IMR-90 (cell line): ENCODE data around the gene NAA60. TPM values are rescaled to one million over a fixed set of nuclear protein-coding genes. Genes with fewer than 3 reads are reported as not detected.

Experiments
- ATAC-seq: fragments of 200-7000 bp; cut with Tn5 transposase; 2 replicates; pipeline ENCODE4 v1.9.1; 2020; ENCODE audit warnings: low read depth, mild to moderate bottlenecking, moderate library complexity
- BruUV-seq: library from RNA; stranded (reverse); fragments of 400-500 nt; replicated peaks from 2 replicates; lab custom pipeline; 2021; lab: Mats Ljungman, UMichigan
- CTCF ChIA-PET: fragments of 300-600 bp; formaldehyde crosslinking; extraction: SDS; loops from one replicate; lab custom pipeline; 2021; ENCODE audit warnings: antibody characterized with exemption; lab: Yijun Ruan, JAX
- POLR2A ChIA-PET: fragments of 300-600 bp; sonication (Branson Sonifier 250); formaldehyde crosslinking; loops from one replicate; lab custom pipeline; 2022; ENCODE audit warnings: antibody characterized with exemption; ENCODE audit not compliant: unreplicated experiment; lab: Charles Lee
- DNase-seq: peaks from one replicate; pipeline ENCODE4 v3.0.0; 2013
- H2AFZ ChIP-seq: replicated peaks from 2 replicates; pipeline ENCODE3; 2013; ENCODE audit warnings: low read length, mild to moderate bottlenecking; ENCODE audit not compliant: poor library complexity
- H2AK5ac ChIP-seq: 2 replicates; pipeline ENCODE4 v1.6.1; 2013; ENCODE audit warnings: low read depth, low read length, inconsistent platforms
- H2AK9ac ChIP-seq: replicated peaks from 2 replicates; pipeline ENCODE3; 2013; ENCODE audit warnings: mild to moderate bottlenecking, low read depth, low read length, moderate library complexity; ENCODE audit not compliant: poor library complexity
- H2BK120ac ChIP-seq: 2 replicates; pipeline ENCODE4 v1.6.1; 2013; ENCODE audit warnings: low read depth, low read length, inconsistent platforms
- H2BK15ac ChIP-seq: 3 replicates; pipeline ENCODE4 v1.6.1; 2013; ENCODE audit warnings: low read depth, low read length, inconsistent platforms
- H2BK20ac ChIP-seq: 2 replicates; pipeline ENCODE4 v1.6.1; 2013; ENCODE audit warnings: low read depth, mild to moderate bottlenecking, inconsistent platforms, low read length, moderate library complexity
- H2BK5ac ChIP-seq: 2 replicates; pipeline ENCODE4 v1.6.1; 2013; ENCODE audit warnings: mild to moderate bottlenecking, low read depth, low read length, inconsistent platforms; ENCODE audit not compliant: poor library complexity, severe bottlenecking
- H3K14ac ChIP-seq: replicated peaks from 2 replicates; pipeline ENCODE4 v1.6.1; 2013; ENCODE audit warnings: low read depth, low read length, inconsistent platforms
- H3K18ac ChIP-seq: 2 replicates; pipeline ENCODE4 v1.6.1; 2013; ENCODE audit warnings: low read depth, low read length, control low read depth
- H3K23ac ChIP-seq: 2 replicates; pipeline ENCODE4 v1.6.1; 2013; ENCODE audit warnings: low read depth, low read length, inconsistent platforms
- H3K27ac ChIP-seq: 2 replicates; pipeline ENCODE4 v1.5.1; 2013; ENCODE audit warnings: mild to moderate bottlenecking, control low read depth, low read length; ENCODE audit not compliant: insufficient read depth
- H3K27me3 ChIP-seq: 2 replicates; pipeline ENCODE4 v1.6.1; 2013; ENCODE audit warnings: low read length; ENCODE audit not compliant: control insufficient read depth, insufficient read depth
- H3K36me3 ChIP-seq: 2 replicates; pipeline ENCODE4 v1.6.1; 2013; ENCODE audit warnings: low read length, mixed read lengths; ENCODE audit not compliant: control insufficient read depth, insufficient read depth
- H3K4ac ChIP-seq: 2 replicates; pipeline ENCODE4 v1.6.1; 2013; ENCODE audit warnings: low read depth, low read length, inconsistent platforms
- H3K4me1 ChIP-seq: 2 replicates; pipeline ENCODE4 v1.6.1; 2013; ENCODE audit warnings: low read length, mixed read lengths; ENCODE audit not compliant: control insufficient read depth, insufficient read depth
- H3K4me2 ChIP-seq: 2 replicates; pipeline ENCODE4 v1.6.1; 2013; ENCODE audit warnings: low read depth, mild to moderate bottlenecking, control low read depth, low read length, moderate library complexity
- H3K4me3 ChIP-seq: 2 replicates; pipeline ENCODE4 v1.5.1; 2013; ENCODE audit warnings: low read depth, mild to moderate bottlenecking, control low read depth, low read length, moderate library complexity; ENCODE audit not compliant: insufficient read depth
- H3K56ac ChIP-seq: 2 replicates; pipeline ENCODE4 v1.6.1; 2013; ENCODE audit warnings: low read length, inconsistent platforms; ENCODE audit not compliant: insufficient read depth; ENCODE audit errors: extremely low read depth
- H3K79me1 ChIP-seq, 2 experiments: 2 replicates each; pipeline ENCODE4 v1.6.1; 2013; ENCODE audit warnings: low read length in 2 of 2, inconsistent platforms in 1 of 2, low read depth in 1 of 2
- H3K9ac ChIP-seq: 2 replicates; pipeline ENCODE4 v1.6.1; 2013; ENCODE audit warnings: low read depth, low read length, control low read depth
- H3K9me1 ChIP-seq: 2 replicates; pipeline ENCODE4 v1.6.1; 2013; ENCODE audit warnings: low read length, inconsistent platforms; ENCODE audit not compliant: insufficient read depth
- H3K9me3 ChIP-seq: 2 replicates; pipeline ENCODE4 v1.6.1; 2013; ENCODE audit warnings: low read length; ENCODE audit not compliant: control insufficient read depth, insufficient read depth
- H4K20me1 ChIP-seq: 2 replicates; pipeline ENCODE4 v1.6.1; 2013; ENCODE audit warnings: low read length, inconsistent platforms; ENCODE audit not compliant: insufficient read depth
- H4K5ac ChIP-seq: 2 replicates; pipeline ENCODE4 v1.6.1; 2013; ENCODE audit warnings: mild to moderate bottlenecking, low read depth, low read length, control low read depth
- H4K8ac ChIP-seq, 2 experiments: 2 replicates each; pipeline ENCODE4 v1.6.1; 2013; ENCODE audit warnings: low read depth in 2 of 2, low read length in 2 of 2, control low read depth in 1 of 2, inconsistent platforms in 1 of 2
- H4K91ac ChIP-seq: 2 replicates; pipeline ENCODE4 v1.6.1; 2013; ENCODE audit warnings: low read depth, low read length, inconsistent platforms; ENCODE audit not compliant: insufficient read depth
- BHLHE40 ChIP-seq: fragments of 150-350 bp; IDR thresholded peaks from 2 replicates; pipeline ENCODE4 v1.6.1; 2016; ENCODE audit warnings: mild to moderate bottlenecking, low read depth, low read length
- CEBPB ChIP-seq: IDR thresholded peaks from 2 replicates; pipeline ENCODE4 v1.6.1; 2012; ENCODE audit warnings: low read depth, low read length, improper control_type of control experiment
- CHD1 ChIP-seq: IDR thresholded peaks from 2 replicates; pipeline ENCODE4 v1.6.1; 2012; ENCODE audit warnings: low read depth, low read length, improper control_type of control experiment
- MAFK ChIP-seq: IDR thresholded peaks from 2 replicates; pipeline ENCODE4 v1.6.1; 2012; ENCODE audit warnings: low read depth, low read length, improper control_type of control experiment
- MAZ ChIP-seq: IDR thresholded peaks from 2 replicates; pipeline ENCODE4 v1.6.1; 2012; ENCODE audit warnings: low read depth, mild to moderate bottlenecking, low read length, improper control_type of control experiment, moderate library complexity, borderline replicate concordance
- MXI1 ChIP-seq: IDR thresholded peaks from 2 replicates; pipeline ENCODE4 v1.6.1; 2012; ENCODE audit warnings: low read depth, mild to moderate bottlenecking, low read length, moderate library complexity, borderline replicate concordance
- NFE2L2 ChIP-seq: fragments of 150-350 bp; IDR thresholded peaks from 2 replicates; pipeline ENCODE4 v1.6.1; 2016; ENCODE audit warnings: low read depth, mild to moderate bottlenecking, low read length
- RAD21 ChIP-seq: IDR thresholded peaks from 2 replicates; pipeline ENCODE4 v1.6.1; 2012; ENCODE audit warnings: low read length, improper control_type of control experiment
- RFX5 ChIP-seq: IDR thresholded peaks from 2 replicates; pipeline ENCODE4 v1.8.0; 2012; ENCODE audit warnings: low read depth, mild to moderate bottlenecking, low read length, moderate library complexity
- WGBS, 2 experiments: methylation state at CpG; one replicate each; pipeline versions ENCODE4 v1.1.5 to v1.1.7; 2013; ENCODE audit warnings: missing lambda C conversion rate in 2 of 2; ENCODE audit not compliant: insufficient read length in 1 of 2; ENCODE audit errors: extremely low coverage in 2 of 2; 5-methylcytosine and 5-hydroxymethylcytosine counted together
- dilution Hi-C: fragments of 300-500 bp; cut with HindIII; formaldehyde crosslinking; loops from one replicate; pipeline ENCODE4 v1.14.3; 2018; ENCODE audit warnings: low sequenced_read_pairs; ENCODE audit not compliant: unreplicated experiment
- in situ Hi-C: fragments of 300-500 bp; cut with MboI; formaldehyde crosslinking; loops from 3 replicates; pipeline ENCODE4 v1.14.3; 2019; ENCODE audit warnings: low sequenced_read_pairs, inconsistent platforms, mixed read lengths
- intact Hi-C: fragments of 100-400 bp; cut with micrococcal nuclease; formaldehyde crosslinking; loops from 2 replicates; pipeline ENCODE4 v1.10.0; 2022
- polyA plus RNA-seq, 3 experiments: library from polyadenylated mRNA; depleted of rRNA; stranded (reverse); fragments of >200 nt; gene quantifications; 2 replicates each; pipeline ENCODE4 v1.2.3, GENCODE V29; 2012; ENCODE audit warnings: low replicate concordance in 1 of 3
- total RNA-seq: library from RNA; depleted of rRNA; stranded (reverse); fragments of >200 nt; gene quantifications from 2 replicates; pipeline ENCODE4 v1.2.3, GENCODE V29; 2012
- TF ChIP-seq, protein P1 (sequence below): fragments of 150-350 bp; IDR thresholded peaks from 2 replicates; pipeline ENCODE4 v1.6.1; 2017; ENCODE audit warnings: mild to moderate bottlenecking, antibody characterized with exemption, low read length, low read depth
- TF ChIP-seq, protein P2 (sequence below): conservative IDR thresholded peaks from 2 replicates; pipeline ENCODE4 v1.5.1; 2012; ENCODE audit warnings: mild to moderate bottlenecking, low read depth, low read length, improper control_type of control experiment
- TF ChIP-seq, protein P3 (sequence below): fragments of 150-350 bp; IDR thresholded peaks from 2 replicates; pipeline ENCODE4 v1.6.1; 2016; ENCODE audit warnings: low read depth, mild to moderate bottlenecking, low read length, moderate library complexity, borderline replicate concordance

Gene NAA60
- total and polyA plus RNA-seq, 2 of the 4 experiments (the other 2 are of a cell fraction): 7.5 to 18.0 TPM

DNA sequence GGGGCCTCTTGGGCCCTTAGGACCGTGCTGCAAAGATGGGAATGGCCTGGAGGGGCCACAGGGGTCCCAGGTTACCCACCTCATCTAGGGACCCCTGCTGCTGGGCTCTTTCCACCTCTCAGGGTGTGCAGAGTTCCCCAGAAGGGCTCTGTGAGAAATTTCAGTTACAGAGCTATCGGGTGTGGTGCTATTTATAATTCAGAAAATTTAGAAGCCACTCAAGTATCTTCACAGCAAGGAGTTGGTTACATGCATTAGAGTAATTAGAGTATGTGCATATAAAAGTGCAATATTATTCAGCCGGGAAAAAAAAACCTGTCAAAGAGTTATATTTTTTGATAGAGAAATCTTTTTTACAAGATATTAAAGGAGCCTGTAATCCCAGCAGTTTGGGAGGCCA lies 32.9 kb downstream of the NAA60 start:
- no TSS peak for BruUV-seq
- H4K5ac ChIP-seq: no peak overlapping the region

More for the DNA sequence above, 32.9 kb downstream of the NAA60 start:
- intact Hi-C loops: no loop called here
- no peak overlapping the region for H3K18ac ChIP-seq
- dilution Hi-C loops: no loop called here
- H3K23ac ChIP-seq: no peak overlapping the region
- no peak overlapping the region for H3K9ac ChIP-seq
- H4K8ac ChIP-seq: no peak overlapping the region
- H3K4me3 ChIP-seq: no peak overlapping the region
- H4K20me1 ChIP-seq: peaks cover 67% of the 10 kb centered on the region
- TF ChIP-seq CHD1 (no peak), RFX5 (no peak), MAFK (no peak), BHLHE40 (no peak), MXI1 (no peak), RAD21 (no peak), MAZ (no peak), CEBPB (no peak), NFE2L2 (no peak)
- TF ChIP-seq, protein P1, sequence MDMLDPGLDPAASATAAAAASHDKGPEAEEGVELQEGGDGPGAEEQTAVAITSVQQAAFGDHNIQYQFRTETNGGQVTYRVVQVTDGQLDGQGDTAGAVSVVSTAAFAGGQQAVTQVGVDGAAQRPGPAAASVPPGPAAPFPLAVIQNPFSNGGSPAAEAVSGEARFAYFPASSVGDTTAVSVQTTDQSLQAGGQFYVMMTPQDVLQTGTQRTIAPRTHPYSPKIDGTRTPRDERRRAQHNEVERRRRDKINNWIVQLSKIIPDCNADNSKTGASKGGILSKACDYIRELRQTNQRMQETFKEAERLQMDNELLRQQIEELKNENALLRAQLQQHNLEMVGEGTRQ: no peak
- TF ChIP-seq, protein P2, sequence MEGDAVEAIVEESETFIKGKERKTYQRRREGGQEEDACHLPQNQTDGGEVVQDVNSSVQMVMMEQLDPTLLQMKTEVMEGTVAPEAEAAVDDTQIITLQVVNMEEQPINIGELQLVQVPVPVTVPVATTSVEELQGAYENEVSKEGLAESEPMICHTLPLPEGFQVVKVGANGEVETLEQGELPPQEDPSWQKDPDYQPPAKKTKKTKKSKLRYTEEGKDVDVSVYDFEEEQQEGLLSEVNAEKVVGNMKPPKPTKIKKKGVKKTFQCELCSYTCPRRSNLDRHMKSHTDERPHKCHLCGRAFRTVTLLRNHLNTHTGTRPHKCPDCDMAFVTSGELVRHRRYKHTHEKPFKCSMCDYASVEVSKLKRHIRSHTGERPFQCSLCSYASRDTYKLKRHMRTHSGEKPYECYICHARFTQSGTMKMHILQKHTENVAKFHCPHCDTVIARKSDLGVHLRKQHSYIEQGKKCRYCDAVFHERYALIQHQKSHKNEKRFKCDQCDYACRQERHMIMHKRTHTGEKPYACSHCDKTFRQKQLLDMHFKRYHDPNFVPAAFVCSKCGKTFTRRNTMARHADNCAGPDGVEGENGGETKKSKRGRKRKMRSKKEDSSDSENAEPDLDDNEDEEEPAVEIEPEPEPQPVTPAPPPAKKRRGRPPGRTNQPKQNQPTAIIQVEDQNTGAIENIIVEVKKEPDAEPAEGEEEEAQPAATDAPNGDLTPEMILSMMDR: no peak
- TF ChIP-seq, protein P3, sequence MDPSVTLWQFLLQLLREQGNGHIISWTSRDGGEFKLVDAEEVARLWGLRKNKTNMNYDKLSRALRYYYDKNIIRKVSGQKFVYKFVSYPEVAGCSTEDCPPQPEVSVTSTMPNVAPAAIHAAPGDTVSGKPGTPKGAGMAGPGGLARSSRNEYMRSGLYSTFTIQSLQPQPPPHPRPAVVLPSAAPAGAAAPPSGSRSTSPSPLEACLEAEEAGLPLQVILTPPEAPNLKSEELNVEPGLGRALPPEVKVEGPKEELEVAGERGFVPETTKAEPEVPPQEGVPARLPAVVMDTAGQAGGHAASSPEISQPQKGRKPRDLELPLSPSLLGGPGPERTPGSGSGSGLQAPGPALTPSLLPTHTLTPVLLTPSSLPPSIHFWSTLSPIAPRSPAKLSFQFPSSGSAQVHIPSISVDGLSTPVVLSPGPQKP: no peak
- no peak overlapping the region for H3K56ac ChIP-seq
- no peaks in the 10 kb centered on the region for H3K9me3 ChIP-seq
- ChIA-PET CTCF (no interaction called here), POLR2A (no interaction called here)
- peaks cover 15% of the 10 kb centered on the region for H3K9me1 ChIP-seq
- H3K4ac ChIP-seq: no peak overlapping the region
- H3K4me1 ChIP-seq: no peaks in the 10 kb centered on the region
- no CpG with 5 or more reads among the region's 3 CpGs for WGBS, 2 experiments
- no peak for ATAC-seq
- H3K27me3 ChIP-seq: no peaks in the 10 kb centered on the region
- H4K91ac ChIP-seq: no peak overlapping the region
- peaks cover 23% of the 10 kb centered on the region for H3K36me3 ChIP-seq
- DNase-seq: no peak
- no peak overlapping the region for H2BK5ac ChIP-seq
- H3K14ac ChIP-seq: no peak overlapping the region
- H2AFZ ChIP-seq: no peak overlapping the region
- H3K4me2 ChIP-seq: no peak overlapping the region
- H3K79me1 ChIP-seq: peaks cover 15 to 78% of the 10 kb centered on the region in 2 experiments
- no peak overlapping the region for H2BK15ac ChIP-seq
- no peak overlapping the region for H3K27ac ChIP-seq
- in situ Hi-C loops: no loop called here
- no peak overlapping the region for H2BK20ac ChIP-seq
- H2AK5ac ChIP-seq: no peak overlapping the region
- no peak overlapping the region for H2AK9ac ChIP-seq
- H2BK120ac ChIP-seq: no peak overlapping the region
